ENCODE measurements around the gene GNG12. TPM values are rescaled to one million over a fixed set of nuclear protein-coding genes. Genes with fewer than 3 reads are reported as not detected.

Gene GNG12
- total and polyA plus RNA-seq, 3 donors from 2014 or later = 28.1 to 46.0 (median 39.3) TPM

DNA sequence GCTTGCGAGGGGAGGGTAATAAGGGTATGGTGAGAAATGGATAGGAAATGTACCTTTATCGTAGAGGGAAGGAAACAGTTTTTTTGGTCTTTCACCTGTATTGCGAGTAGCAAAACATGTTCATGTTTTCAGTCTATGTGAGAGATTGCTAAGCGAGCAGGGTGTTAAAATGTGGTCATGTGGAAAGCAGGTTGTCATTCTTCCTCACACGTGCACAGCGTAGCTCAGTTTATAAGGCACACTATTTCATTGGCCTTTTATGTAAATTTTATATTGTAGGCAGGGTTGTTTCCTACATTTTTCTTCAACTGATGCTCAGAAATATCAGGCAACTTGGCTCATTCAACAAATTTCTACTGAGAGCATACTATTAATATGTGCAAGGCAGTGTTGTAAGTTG lies 18.5 kb upstream of the GNG12 start:
- WGBS, 2 donors = 92 to 93% methylated on average over 6 of the region's 6 CpGs
- DNase-seq = no peak
- Histone ChIP-seq H3K27me3 (no peaks in the 10 kb centered on the region), H3K36me3 (ENCODE audit: low read depth, missing control alignments) (no peaks in the 10 kb centered on the region), H3K9me3 (no peaks in the 10 kb centered on the region), H3K27ac (no peak overlapping the region), H3K4me3 (no peak overlapping the region), H3K4me1 (no peaks in the 10 kb centered on the region)
- no peak for TF ChIP-seq POLR2A (IDR thresholded peaks at IDR 0.05)
- TF ChIP-seq, protein P1, sequence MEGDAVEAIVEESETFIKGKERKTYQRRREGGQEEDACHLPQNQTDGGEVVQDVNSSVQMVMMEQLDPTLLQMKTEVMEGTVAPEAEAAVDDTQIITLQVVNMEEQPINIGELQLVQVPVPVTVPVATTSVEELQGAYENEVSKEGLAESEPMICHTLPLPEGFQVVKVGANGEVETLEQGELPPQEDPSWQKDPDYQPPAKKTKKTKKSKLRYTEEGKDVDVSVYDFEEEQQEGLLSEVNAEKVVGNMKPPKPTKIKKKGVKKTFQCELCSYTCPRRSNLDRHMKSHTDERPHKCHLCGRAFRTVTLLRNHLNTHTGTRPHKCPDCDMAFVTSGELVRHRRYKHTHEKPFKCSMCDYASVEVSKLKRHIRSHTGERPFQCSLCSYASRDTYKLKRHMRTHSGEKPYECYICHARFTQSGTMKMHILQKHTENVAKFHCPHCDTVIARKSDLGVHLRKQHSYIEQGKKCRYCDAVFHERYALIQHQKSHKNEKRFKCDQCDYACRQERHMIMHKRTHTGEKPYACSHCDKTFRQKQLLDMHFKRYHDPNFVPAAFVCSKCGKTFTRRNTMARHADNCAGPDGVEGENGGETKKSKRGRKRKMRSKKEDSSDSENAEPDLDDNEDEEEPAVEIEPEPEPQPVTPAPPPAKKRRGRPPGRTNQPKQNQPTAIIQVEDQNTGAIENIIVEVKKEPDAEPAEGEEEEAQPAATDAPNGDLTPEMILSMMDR (IDR thresholded peaks at IDR 0.05) = no peak
- intact Hi-C loops (cut with DNase I; ENCODE audit: low total_unique reads) = loop anchor here (10.0 kb wide), 1 partner anchor 263 kb away; no protein-coding TSS in a partner anchor

DNA sequence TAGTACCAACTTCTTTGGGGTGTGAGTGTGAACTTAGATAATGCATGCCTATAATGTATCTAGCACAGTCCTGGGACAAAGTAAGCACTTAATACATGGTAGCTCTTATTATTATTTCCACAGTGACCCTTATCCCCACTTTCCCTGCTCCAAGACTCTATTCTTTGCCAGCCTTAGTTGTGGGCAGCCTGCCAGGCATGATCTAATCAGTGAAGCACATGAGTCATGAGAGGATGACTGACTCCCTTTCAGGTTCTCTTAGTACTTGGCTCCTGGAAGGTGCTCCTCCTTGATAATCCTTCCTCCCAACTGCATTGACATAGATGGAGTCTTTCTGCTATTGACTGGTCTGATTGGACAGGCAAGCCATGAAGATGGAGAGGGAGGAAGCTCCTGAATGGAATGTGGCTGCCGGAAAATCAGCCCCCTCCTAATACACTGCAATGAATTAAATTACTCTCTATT lies 17.4 kb upstream of the GNG12 start:
- Histone ChIP-seq H3K27me3 (no peaks in the 10 kb centered on the region), H3K4me3 (no peak overlapping the region), H3K9me3 (no peaks in the 10 kb centered on the region), H3K4me1 (no peaks in the 10 kb centered on the region), H3K27ac (no peak overlapping the region), H3K36me3 (ENCODE audit: low read depth, missing control alignments) (no peaks in the 10 kb centered on the region)
- TF ChIP-seq, protein P1 (IDR thresholded peaks at IDR 0.05) = no peak
- TF ChIP-seq POLR2A (IDR thresholded peaks at IDR 0.05) = no peak
- DNase-seq = peak; percentile 71
- WGBS, 2 donors = 92 to 95% methylated on average over 1 of the region's 1 CpG
- intact Hi-C loops (cut with DNase I; ENCODE audit: low total_unique reads) = loop anchor here (10.0 kb wide), 1 partner anchor 264 kb away; no protein-coding TSS in a partner anchor

DNA sequence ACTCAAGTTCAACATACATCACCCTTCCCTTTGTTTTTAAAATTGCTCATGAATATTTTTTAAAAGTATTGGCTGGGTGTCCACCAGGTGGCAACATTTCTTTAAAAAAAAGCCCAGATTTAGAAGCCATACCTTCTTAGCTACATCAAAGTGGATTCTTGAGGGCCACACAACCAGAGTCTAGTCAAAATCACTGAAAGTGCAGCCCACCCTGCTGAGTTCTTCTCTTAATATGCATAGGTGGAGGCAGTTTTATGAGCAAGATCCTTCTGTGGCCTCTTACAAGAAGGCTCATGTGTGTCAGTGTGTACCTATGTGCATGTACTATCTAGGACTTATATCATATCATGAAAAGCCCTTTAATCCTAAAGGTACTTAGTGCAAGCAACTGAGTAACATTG lies 16.9 kb upstream of the GNG12 start:
- no peak for DNase-seq
- Histone ChIP-seq H3K4me3 (no peak overlapping the region), H3K36me3 (ENCODE audit: low read depth, missing control alignments) (no peaks in the 10 kb centered on the region), H3K27me3 (no peaks in the 10 kb centered on the region), H3K4me1 (no peaks in the 10 kb centered on the region), H3K27ac (no peak overlapping the region), H3K9me3 (no peaks in the 10 kb centered on the region)
- no peak for TF ChIP-seq POLR2A (IDR thresholded peaks at IDR 0.05)
- TF ChIP-seq, protein P1 (IDR thresholded peaks at IDR 0.05) = peak; percentile 41 to 61 (median 52)
- intact Hi-C loops (cut with DNase I; ENCODE audit: low total_unique reads) = loop anchor here (10.0 kb wide), 1 partner anchor 265 kb away; no protein-coding TSS in a partner anchor

DNA sequence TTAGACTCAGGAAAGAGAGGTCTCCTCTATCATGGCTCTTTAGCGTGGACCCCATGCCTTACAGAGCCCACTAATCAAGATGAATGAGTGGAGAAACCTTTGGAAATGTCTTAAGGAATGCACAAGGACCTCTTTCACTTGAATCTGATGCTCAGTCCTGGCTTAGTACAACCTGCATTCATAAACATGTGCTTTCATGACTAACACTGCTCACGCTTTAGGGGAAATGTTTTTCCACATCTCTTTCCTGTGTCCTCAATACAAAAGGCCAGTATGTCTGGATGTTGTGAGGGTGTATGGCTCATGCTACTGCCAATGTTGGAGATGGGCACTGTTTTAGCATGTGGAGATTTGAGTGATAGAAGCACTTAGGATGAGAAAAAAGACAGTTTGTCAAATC lies 14.2 kb upstream of the GNG12 start:
- 65 to 92% methylated on average over 2 of the region's 2 CpGs for WGBS, 2 donors
- intact Hi-C loops (cut with DNase I; ENCODE audit: low total_unique reads) = no loop called here

More for the DNA sequence above, 14.2 kb upstream of the GNG12 start:
- Histone ChIP-seq H3K36me3 (ENCODE audit: low read depth, missing control alignments) (no peaks in the 10 kb centered on the region), H3K27me3 (no peaks in the 10 kb centered on the region), H3K4me3 (no peak overlapping the region), H3K27ac (no peak overlapping the region), H3K9me3 (no peaks in the 10 kb centered on the region), H3K4me1 (no peaks in the 10 kb centered on the region)
- no peak for DNase-seq
- TF ChIP-seq, protein P1 (IDR thresholded peaks at IDR 0.05) = no peak
- no peak for TF ChIP-seq POLR2A (IDR thresholded peaks at IDR 0.05)

All from testis (tissue), 3 donors.